IPS-NIHi7 (cell line): ENCODE measurements around the gene CERS3.

Source experiments
- DNase-seq: peaks from one replicate; pipeline ENCODE4 v3.0.0; 2012; ENCODE audit warnings: mixed read lengths; ENCODE audit errors: extremely low spot score

Gene CERS3

DNA sequence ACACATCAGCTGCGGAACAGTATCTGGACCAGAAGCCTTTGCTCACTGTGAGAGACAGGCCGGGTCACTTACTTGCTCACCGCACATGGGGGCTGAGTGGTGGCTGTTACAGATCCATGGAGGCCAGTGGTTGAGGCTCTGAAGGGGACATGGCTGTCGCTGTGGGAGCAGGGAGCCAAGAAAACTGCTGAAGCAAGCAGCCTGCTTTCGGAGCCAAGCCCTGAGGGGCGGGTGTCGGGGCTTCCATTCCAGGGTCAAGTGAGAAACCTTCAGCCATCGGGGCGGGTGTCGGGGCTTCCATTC lies 144.7 kb downstream of the CERS3 start:
- DNase-seq, result no peak

DNA sequence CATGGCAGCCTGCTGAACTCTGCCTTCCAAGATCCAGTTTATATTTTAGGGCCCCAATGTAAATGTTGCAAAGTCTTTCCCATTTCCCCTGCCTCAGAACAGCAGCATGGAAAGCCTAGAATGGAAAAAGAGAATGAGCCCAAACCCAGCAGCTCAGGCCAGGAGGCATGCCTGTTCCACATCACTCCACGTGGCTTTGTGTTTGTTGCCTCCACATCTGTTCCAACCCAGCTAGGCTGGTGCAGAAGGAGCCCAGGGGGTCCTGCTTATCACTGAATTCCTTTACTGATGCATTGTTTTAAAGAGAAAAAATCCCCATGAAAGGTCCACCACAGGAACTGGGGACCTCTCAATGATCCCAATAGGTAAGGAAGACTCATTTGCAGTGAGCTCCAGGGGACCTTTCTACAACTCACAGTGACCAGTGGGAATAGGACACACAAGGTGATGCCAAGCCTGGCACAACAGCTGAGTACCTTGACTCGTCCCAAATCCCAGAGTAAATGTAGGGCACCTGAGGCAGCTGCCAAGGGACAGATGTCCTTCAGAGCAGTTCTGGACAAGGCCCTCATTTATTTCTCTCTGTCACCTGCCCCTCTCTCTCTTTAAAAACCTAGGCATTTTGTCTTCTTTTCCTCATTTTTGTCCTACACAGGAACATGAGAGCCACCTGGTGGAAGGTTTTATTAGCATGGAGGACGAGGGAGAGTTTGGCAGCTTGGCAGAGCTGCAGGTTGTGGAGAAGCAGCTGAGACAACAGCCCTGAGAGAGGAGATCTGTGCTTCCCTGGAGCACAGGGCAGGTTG lies 145.2 kb downstream of the CERS3 start:
- peak; percentile 55 for DNase-seq

- peak; percentile 40 for DNase-seq
Measured at GRCh38 chr15:100373942-100374341, 154.8 kb downstream of the CERS3 start.

- peak; percentile 33 for DNase-seq
Measured at GRCh38 chr15:100373120-100373896, 155.4 kb downstream of the CERS3 start.

GRCh38 chr15:100372739-100373119 lies 156.0 kb downstream of the CERS3 start:
- DNase-seq, result peak; percentile 26

GRCh38 chr15:100355342-100355741 lies 173.4 kb downstream of the CERS3 start:
- DNase-seq, result no peak

GRCh38 chr15:100353449-100353848 lies 175.3 kb downstream of the CERS3 start:
- no peak for DNase-seq

DNA sequence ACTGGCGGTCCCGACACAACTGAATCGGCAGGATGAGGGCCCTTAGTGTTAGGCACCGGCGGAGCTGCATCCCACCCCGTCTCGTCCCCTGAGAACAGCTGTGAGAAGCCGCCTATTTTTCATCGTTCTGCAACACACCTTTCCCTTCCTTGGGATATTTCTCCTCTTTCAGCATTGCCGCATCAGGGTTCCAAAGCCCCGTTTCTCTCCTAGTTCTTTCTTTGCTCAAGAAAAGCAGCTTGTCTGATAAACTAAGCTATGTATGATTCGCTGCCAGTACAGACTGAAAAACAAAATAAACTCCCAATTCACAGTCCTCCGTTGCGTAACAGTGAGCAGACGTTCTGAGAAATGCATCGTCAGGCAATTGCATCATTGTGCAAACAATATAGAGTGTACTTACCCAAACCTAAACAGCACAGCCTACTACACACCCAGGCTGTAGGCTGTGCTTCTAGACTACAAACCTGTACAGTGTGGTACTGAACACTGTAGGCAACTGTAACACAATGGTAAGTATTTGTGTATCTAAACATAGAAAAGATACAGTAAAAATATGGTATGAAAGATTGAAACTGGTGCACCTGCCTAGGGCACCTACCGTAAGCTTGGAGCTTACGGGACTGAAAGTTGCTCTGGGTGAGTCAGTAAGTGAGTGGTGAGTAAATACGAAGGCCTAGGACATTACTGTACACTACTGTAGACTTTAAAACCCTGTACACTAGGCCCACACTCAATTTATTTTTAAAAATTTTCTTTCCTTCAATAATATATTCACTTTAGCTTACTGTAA lies 178.1 kb downstream of the CERS3 start:
- DNase-seq, result no peak
